HFFc6 (cell line): Measurements from ENCODE around the gene AGBL3. TPM values are rescaled to one million over a fixed set of nuclear protein-coding genes. Genes with fewer than 3 reads are reported as not detected.

Experiments
- DNase-seq: peaks from one replicate; pipeline ENCODE4 v3.0.0-alpha.2; 2018
- H3K27ac Mint-ChIP-seq: 2 replicates; pipeline ENCODE4 v1.8.0; 2020; ENCODE audit warnings: mild to moderate bottlenecking, mixed read lengths
- H3K27me3 Mint-ChIP-seq: 2 replicates; pipeline ENCODE4 v1.8.0; 2021; ENCODE audit warnings: mild to moderate bottlenecking, moderate library complexity, mixed read lengths; ENCODE audit not compliant: insufficient read depth
- H3K36me3 Mint-ChIP-seq: 2 replicates; pipeline ENCODE4 v1.8.0; 2021; ENCODE audit warnings: low read depth, mixed read lengths
- H3K4me1 Mint-ChIP-seq: 2 replicates; pipeline ENCODE4 v1.8.0; 2020; ENCODE audit warnings: low read depth, mixed read lengths
- H3K4me3 Mint-ChIP-seq: 2 replicates; pipeline ENCODE4 v1.8.0; 2020; ENCODE audit warnings: mild to moderate bottlenecking, moderate library complexity, mixed read lengths
- H3K9me3 Mint-ChIP-seq: 2 replicates; pipeline ENCODE4 v1.8.0; 2020; ENCODE audit warnings: mild to moderate bottlenecking, mixed read lengths
- long read RNA-seq: library from polyadenylated mRNA; unstranded; transcript quantifications from one replicate; pipeline ENCODE4 v2.0.0, GENCODE V29; 2019
- total RNA-seq, 6 experiments: library from RNA; stranded (reverse); fragmentation: NEBNext Ultra II Directional; extraction: Animal tissue kit (Norgen Biotek cat#: 25700); gene quantifications; 2 replicates in 1 of 6; 3 replicates in 5 of 6; pipeline ENCODE4 v1.2.3, GENCODE V29; 2021
- TF ChIP-seq, protein P1 (sequence below): fragments of 200-600 bp; sonication (generic); IDR thresholded peaks from 2 replicates; pipeline ENCODE4 v1.5.0; 2021; ENCODE audit warnings: antibody characterized with exemption, mild to moderate bottlenecking

AGBL3 gene
- total RNA-seq, result under 1 TPM; 0.38 to 0.76 (median 0.68) TPM
- long read RNA-seq, partial matches to known transcripts, result 0 of 1 reads
- long read RNA-seq, other reads (novel, unspliced or antisense), result 1 of 1 reads

DNA sequence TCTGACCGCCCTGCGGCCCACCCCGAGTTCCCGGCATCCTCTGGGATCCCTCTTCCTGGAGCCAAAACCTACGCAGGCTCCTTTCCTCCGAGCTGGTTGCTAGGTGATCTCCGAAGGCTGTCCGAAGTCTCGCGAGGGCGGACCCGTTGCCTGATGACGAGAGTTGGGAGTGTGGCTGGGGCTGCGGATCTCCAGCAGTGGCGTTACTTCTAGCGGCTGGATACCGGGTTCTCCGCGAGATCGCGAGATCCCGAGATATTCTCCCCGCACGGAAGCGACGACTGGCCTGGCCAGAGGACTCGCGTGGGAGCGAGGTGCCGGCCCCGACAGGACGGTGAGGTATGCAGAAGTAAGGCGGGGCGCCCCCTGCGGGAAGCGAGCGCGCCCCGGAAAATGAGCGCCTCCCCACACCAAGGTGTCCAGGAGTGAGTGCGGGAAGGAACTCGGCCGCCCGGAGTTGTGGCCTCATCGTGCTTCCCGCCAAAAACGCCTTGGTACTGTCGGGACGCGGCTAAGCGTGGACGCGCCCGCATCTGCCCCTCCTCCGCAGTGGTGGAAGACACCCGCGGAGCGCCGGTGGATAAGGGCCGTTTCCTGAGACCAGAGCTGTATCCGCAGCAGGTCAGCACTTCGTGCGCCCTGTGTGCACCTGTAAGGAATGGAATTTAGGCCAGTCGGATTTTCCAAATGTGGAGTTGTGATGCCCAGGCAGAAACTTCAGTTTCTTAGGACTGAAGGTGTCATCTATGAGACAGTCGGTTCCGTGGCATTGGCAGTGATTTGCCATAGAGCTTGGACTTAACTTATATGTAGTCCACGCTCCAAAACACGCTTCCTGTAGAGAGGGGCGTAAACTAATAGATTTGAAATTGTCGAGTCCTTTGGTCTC lies at the start of gene AGBL3:
AGBL3 (plus strand) TSS at position 146 of the 889 bp plus-strand sequence. CDS start 1,426 bp downstream, outside the sequence.
- H3K9me3 Mint-ChIP-seq, result peaks cover 6% of the 10 kb centered on the region
- peaks cover 16% of the 10 kb centered on the region; the same call in 1 of the 2 replicates for H3K36me3 Mint-ChIP-seq
- H3K4me1 Mint-ChIP-seq, result peaks cover 37% of the 10 kb centered on the region
- peaks cover 23% of the 10 kb centered on the region for H3K27me3 Mint-ChIP-seq
- peak within 1 kb of the TSS; percentile 97 for H3K27ac Mint-ChIP-seq
- peak; percentile 94 for DNase-seq
- H3K4me3 Mint-ChIP-seq, result peak within 1 kb of the TSS; percentile 98
- TF ChIP-seq, protein P1, sequence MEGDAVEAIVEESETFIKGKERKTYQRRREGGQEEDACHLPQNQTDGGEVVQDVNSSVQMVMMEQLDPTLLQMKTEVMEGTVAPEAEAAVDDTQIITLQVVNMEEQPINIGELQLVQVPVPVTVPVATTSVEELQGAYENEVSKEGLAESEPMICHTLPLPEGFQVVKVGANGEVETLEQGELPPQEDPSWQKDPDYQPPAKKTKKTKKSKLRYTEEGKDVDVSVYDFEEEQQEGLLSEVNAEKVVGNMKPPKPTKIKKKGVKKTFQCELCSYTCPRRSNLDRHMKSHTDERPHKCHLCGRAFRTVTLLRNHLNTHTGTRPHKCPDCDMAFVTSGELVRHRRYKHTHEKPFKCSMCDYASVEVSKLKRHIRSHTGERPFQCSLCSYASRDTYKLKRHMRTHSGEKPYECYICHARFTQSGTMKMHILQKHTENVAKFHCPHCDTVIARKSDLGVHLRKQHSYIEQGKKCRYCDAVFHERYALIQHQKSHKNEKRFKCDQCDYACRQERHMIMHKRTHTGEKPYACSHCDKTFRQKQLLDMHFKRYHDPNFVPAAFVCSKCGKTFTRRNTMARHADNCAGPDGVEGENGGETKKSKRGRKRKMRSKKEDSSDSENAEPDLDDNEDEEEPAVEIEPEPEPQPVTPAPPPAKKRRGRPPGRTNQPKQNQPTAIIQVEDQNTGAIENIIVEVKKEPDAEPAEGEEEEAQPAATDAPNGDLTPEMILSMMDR, result peak; percentile 82

GRCh38 chr7:134936893-134937510 lies 49.3 kb upstream of the AGBL3 start:
- no peak for DNase-seq
- peaks cover 74% of the 10 kb centered on the region for H3K27me3 Mint-ChIP-seq
- H3K4me1 Mint-ChIP-seq, result peaks cover 100% of the 10 kb centered on the region
- peaks cover 100% of the 10 kb centered on the region for H3K36me3 Mint-ChIP-seq
- H3K27ac Mint-ChIP-seq, result peak overlapping the region; percentile 70
- H3K4me3 Mint-ChIP-seq, result peak overlapping the region; percentile 18; the same call in 1 of the 2 replicates
- TF ChIP-seq, protein P1, result no peak
- H3K9me3 Mint-ChIP-seq, result peaks cover 53% of the 10 kb centered on the region

- Mint-ChIP-seq H3K4me1 (peaks cover 97% of the 10 kb centered on the region), H3K9me3 (peaks cover 47% of the 10 kb centered on the region), H3K27ac (peak overlapping the region; percentile 70), H3K36me3 (peaks cover 96% of the 10 kb centered on the region), H3K27me3 (peaks cover 72% of the 10 kb centered on the region), H3K4me3 (peak overlapping the region; percentile 44; the same call in 1 of the 2 replicates)
- no peak for DNase-seq
- TF ChIP-seq, protein P1, result no peak
These were observed 48.2 kb upstream of the AGBL3 start for GRCh38 chr7:134938141-134938540.

GRCh38 chr7:134939136-134939535 lies 47.2 kb upstream of the AGBL3 start:
- peak overlapping the region; percentile 44; the same call in 1 of the 2 replicates for H3K4me3 Mint-ChIP-seq
- TF ChIP-seq, protein P1, result no peak
- no peak for DNase-seq
- peak overlapping the region; percentile 70 for H3K27ac Mint-ChIP-seq
- peaks cover 66% of the 10 kb centered on the region for H3K27me3 Mint-ChIP-seq
- peaks cover 88% of the 10 kb centered on the region for H3K4me1 Mint-ChIP-seq
- H3K36me3 Mint-ChIP-seq, result peaks cover 86% of the 10 kb centered on the region
- peaks cover 42% of the 10 kb centered on the region; the same call in 1 of the 2 replicates for H3K9me3 Mint-ChIP-seq

- DNase-seq, result no peak
- Mint-ChIP-seq H3K36me3 (peaks cover 82% of the 10 kb centered on the region), H3K4me1 (peaks cover 85% of the 10 kb centered on the region), H3K9me3 (peaks cover 36% of the 10 kb centered on the region; the same call in 1 of the 2 replicates), H3K4me3 (peak overlapping the region; percentile 73; the same call in 1 of the 2 replicates), H3K27me3 (peaks cover 54% of the 10 kb centered on the region), H3K27ac (peak overlapping the region; percentile 79)
- TF ChIP-seq, protein P1, result no peak
These were observed 45.6 kb upstream of the AGBL3 start for GRCh38 chr7:134940729-134941128.
